GM12873 (cell line): ENCODE measurements around the gene TMPRSS9.

Source experiments
- TF ChIP-seq, protein P1 (sequence below): IDR thresholded peaks from 2 replicates; pipeline ENCODE4 v1.5.1; 2012; ENCODE audit warnings: low read depth, mild to moderate bottlenecking, moderate library complexity, low read length, control low read depth; ENCODE audit not compliant: insufficient read depth; ENCODE audit errors: missing control alignments

Gene TMPRSS9

DNA sequence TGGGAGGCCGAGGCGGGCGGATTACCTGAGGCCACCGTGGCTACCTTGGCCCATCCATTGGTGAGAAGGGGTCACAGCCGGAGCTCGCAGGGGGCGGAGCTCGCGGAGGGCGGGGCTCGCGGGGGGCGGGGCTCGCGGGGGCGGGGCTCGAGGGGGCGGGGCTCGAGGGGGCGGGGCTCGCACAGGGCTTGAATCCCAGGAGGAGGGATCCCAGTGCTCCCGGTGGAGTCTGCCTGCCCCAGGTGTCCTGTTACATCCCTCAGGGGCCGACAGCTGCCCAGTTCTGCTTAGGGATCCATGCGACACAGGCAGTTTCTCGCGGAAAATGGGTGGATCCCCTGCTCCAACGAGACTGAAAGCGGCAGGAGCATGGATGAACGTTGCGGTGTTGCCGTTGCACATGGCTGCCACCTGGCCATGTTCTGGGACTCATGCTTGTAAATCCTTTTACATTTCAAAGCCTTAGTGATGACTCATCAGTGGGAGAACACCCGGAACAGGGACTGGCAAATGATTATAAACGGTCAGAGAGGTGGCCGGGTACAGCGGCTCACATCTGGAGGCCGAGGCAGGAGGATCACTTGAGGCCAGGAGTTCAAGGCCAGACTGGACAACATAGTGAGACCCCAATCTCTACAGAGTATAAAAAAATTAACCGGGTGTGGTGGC is 25.1 kb downstream of the TMPRSS9 start:
- TF ChIP-seq, protein P1, sequence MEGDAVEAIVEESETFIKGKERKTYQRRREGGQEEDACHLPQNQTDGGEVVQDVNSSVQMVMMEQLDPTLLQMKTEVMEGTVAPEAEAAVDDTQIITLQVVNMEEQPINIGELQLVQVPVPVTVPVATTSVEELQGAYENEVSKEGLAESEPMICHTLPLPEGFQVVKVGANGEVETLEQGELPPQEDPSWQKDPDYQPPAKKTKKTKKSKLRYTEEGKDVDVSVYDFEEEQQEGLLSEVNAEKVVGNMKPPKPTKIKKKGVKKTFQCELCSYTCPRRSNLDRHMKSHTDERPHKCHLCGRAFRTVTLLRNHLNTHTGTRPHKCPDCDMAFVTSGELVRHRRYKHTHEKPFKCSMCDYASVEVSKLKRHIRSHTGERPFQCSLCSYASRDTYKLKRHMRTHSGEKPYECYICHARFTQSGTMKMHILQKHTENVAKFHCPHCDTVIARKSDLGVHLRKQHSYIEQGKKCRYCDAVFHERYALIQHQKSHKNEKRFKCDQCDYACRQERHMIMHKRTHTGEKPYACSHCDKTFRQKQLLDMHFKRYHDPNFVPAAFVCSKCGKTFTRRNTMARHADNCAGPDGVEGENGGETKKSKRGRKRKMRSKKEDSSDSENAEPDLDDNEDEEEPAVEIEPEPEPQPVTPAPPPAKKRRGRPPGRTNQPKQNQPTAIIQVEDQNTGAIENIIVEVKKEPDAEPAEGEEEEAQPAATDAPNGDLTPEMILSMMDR: no peak

DNA sequence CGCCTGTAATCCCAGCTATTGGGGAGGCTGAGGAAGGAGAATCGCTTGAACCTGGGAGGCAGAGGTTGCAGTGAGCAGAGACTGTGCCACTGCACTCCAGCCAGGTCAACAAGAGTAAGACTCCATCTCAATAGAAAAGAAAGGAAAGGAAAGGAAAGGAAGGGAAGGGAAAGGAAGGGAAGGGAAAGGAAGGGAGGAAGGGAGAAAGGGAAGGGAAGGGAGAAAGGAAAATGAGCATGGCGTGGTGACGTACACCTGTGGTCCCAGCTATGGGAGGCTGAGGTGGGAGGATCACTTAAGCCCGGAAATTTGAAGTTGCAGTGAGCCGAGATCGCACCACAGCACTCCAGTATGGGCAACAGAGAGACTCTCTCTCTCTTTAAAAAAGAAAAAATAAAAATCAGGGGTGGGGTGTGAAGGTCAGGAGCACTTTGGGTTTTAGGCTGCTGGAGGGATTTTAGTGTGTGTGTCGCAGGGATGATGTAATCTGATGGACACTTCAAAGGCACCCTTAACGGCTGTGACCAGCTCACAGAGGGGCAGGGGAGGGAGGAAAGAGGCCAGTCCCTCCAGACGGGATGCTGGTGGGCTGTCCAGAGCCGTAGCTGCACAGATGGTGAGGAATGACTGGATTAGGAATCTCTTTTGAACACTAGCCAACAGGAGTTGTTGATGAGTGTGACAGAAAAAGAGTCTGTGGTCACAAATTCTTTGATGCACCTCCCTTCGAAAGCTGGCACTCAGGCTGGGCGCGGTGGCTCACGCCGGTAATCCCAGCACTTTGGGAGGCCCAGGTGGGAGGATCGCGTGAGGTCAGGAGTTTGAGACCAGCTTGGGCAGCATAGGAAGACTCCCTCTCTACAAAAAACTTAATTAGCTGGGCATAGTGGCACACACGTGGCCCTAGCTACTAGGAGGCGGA is 27.6 kb downstream of the TMPRSS9 start:
- TF ChIP-seq, protein P1: no peak

GRCh38 chr19:2389594-2389993 is 29.5 kb downstream of the TMPRSS9 start:
- TF ChIP-seq, protein P1: no peak

DNA sequence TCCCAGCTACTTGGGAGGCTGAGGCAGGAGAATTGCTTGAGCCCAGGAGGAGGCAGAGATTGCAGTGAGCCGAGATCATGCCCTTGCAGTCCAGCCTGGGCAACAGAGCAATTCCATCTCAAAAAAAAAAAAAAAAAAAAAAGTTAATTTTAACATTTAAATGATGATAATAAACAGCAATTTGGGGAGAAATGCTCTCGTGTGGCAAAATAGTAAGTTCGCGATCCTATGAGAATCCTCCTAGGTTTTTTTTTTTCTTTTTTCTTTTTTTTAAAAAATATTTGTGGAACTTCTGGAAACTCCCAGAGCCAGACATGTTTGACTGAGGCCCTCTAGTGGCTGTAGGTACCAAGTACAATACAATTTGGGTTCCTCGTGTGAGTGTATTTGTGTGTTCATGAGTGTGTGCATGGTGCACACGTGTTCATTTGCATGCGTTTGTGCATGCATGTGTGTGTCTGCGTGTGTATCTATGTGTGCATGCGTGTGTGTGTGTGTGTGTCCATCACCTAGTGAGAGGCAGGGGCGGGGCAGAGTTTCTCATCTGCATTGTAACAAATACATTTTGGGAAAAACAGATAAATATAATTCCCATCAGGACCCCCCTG is 31.2 kb downstream of the TMPRSS9 start:
- TF ChIP-seq, protein P1: peak; percentile 80

DNA sequence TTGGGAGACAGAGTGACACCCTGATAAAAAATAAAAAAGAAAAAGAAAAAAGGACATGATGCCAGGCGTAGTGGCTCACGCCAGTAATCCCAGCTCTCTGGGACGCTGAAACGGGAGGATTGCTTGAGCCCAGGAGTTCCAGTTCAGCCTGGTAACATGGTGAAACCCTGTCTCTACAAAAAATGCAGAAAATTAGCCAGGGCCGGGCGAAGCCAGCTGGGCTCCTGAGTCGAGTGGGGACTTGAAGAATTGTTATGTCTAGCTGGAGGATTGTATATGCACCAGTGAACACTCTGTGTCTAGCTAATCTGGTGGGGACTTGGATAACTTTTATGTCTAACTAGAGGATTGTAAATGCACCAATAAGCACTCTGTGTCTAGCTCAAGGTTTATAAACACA is 32.3 kb downstream of the TMPRSS9 start:
- TF ChIP-seq, protein P1: no peak

DNA sequence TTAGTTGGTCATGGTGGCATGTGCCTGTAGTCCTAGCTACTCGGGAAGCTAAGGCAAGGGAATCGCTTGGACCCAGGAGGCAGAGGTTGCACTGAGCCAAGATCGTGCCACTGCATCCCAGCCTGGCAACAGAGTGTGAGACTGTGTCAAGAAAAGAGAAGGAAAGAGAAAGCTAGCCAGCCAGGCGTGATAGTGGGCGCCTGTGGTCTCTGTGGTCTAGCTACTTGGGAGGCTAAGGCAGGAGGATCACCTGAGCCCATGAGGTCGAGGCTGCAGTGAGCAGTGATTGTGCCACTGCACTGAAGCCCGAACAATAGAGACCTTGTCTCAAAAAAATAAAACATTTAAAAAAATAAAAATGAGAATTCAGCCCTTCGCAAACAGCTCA is 34.0 kb downstream of the TMPRSS9 start:
- TF ChIP-seq, protein P1: no peak

DNA sequence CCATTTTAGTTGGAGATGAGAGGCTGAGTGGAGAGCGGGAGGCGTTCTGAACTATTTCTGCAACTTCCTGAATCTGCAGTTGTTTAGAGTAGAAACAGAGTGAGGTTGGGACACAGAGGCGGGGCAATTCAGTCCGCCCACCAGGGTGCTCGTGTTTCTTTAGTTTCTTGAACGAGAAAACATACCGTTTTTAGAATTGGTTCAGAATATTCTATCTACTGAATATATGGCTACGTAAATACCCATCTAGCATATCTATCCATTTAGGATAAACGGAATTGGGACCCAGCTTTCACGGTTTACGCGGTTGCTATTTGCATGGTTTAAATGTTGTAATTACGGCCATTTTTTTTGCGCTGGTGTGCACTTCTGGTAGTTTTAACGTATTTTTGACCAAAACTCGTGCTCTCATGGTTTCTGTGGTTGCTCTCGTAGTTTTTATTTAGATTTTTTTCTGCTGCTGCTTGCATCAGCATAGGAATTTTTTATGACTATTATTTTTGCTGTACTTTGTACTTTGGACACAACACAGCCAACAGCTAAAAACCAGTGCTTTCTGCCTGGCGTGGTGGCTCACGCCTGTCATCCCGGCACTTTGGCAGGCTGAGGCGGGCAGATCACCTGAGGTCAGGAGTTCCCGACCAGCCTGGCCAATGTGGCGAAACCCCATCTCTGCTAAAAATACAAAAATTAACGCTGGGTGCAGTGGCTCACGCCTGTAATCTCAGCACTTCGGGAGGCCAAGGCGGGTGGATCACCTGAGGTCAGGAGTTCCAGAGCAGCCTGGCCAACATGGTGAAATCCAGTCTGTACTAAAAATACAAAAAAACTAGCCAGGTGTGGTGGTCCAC is 34.6 kb downstream of the TMPRSS9 start:
- TF ChIP-seq, protein P1: no peak
